ENCODE data around the gene FBXO21. TPM values are rescaled to one million over a fixed set of nuclear protein-coding genes. Genes with fewer than 3 reads are reported as not detected.

Gene FBXO21
- total and polyA plus RNA-seq, 2 experiments from 2014 or later: 46.3 to 84.2 TPM

- TF ChIP-seq ZNF462 (CRISPR knock-in tag; IDR thresholded peaks at IDR 0.05) (no peak), STAT1 (IDR thresholded peaks at IDR 0.05; ENCODE audit: unreplicated experiment) (no peak), ZNF331 (CRISPR knock-in tag; IDR thresholded peaks at IDR 0.05; ENCODE audit: low read depth) (no peak), EZH2phosphoT487 (IDR thresholded peaks at IDR 0.05; ENCODE audit: unreplicated experiment) (no peak), EZH2 (IDR thresholded peaks at IDR 0.05; ENCODE audit: low read depth, unreplicated experiment) (no peak), CTCF (conservative IDR thresholded peaks at IDR 0.05; ENCODE audit: low read depth in 2 of 2) (no peak), POLR2AphosphoS5 (IDR thresholded peaks at IDR 0.05; ENCODE audit: low read depth) (no peak), NANOG (IDR thresholded peaks at IDR 0.05; ENCODE audit: borderline replicate concordance) (no peak)
These were observed 40.8 kb downstream of the FBXO21 start (continued) for GRCh38 chr12:117149431-117149830.

GRCh38 chr12:117148642-117149041, 41.6 kb downstream of the FBXO21 start:
- H3K27me3 Mint-ChIP-seq (ENCODE audit: insufficient read depth, low read depth, poor library complexity): peaks cover 10% of the 10 kb centered on the region
- no peak overlapping the region for H3K27ac Mint-ChIP-seq
- Histone ChIP-seq H3K4me3 (no peak overlapping the region), H3K9me2 (ENCODE audit: insufficient read depth) (no peaks in the 10 kb centered on the region), H3K27me3 (ENCODE audit: insufficient read depth) (no peaks in the 10 kb centered on the region), H3F3A (replicated peaks; ENCODE audit: low read depth) (no peaks in the 10 kb centered on the region), H2AFZ (no peak overlapping the region), H3K4me2 (no peak overlapping the region), H3K27ac (ENCODE audit: low read depth) (no peak overlapping the region), H3K36me3 (ENCODE audit: insufficient read depth) (peaks cover 16% of the 10 kb centered on the region), H4K20me1 (replicated peaks; ENCODE audit: insufficient read depth) (peaks cover 5% of the 10 kb centered on the region), H3K79me2 (replicated peaks; ENCODE audit: insufficient read depth) (no peaks in the 10 kb centered on the region), H3K4me1 (ENCODE audit: insufficient read depth) (0 out of 2 replicates have a peak, but pooled peaks cover 8% of the 10 kb centered on the region)
- DNase-seq (ENCODE audit: low spot score) (no peak), ATAC-seq (no peak)
- peaks cover 58% of the 10 kb centered on the region for H3K36me3 Mint-ChIP-seq (ENCODE audit: low read depth)
- no peaks in the 10 kb centered on the region; the same call in 2 of the 3 replicates for H3K9me3 Mint-ChIP-seq
- no peak for TF ChIP-seq ETS1 (IDR thresholded peaks at IDR 0.05)
- peaks cover 22% of the 10 kb centered on the region for H3K4me1 Mint-ChIP-seq
- no peak overlapping the region for H3K4me3 Mint-ChIP-seq
